DND-41 (cell line): ENCODE measurements around the gene GLIS2.

Experiments
- EZH2 ChIP-seq: IDR thresholded peaks from 3 replicates; pipeline ENCODE4 v1.6.1; 2012; ENCODE audit warnings: borderline replicate concordance, low read depth, mild to moderate bottlenecking, moderate library complexity, low read length, inconsistent platforms; ENCODE audit not compliant: severe bottlenecking
- TF ChIP-seq, protein P1 (sequence below): IDR thresholded peaks from 2 replicates; pipeline ENCODE4 v1.5.1; 2012; ENCODE audit warnings: borderline replicate concordance, low read length, moderate library complexity, mild to moderate bottlenecking; ENCODE audit not compliant: poor library complexity, severe bottlenecking; ENCODE audit errors: extremely low read depth

DNA sequence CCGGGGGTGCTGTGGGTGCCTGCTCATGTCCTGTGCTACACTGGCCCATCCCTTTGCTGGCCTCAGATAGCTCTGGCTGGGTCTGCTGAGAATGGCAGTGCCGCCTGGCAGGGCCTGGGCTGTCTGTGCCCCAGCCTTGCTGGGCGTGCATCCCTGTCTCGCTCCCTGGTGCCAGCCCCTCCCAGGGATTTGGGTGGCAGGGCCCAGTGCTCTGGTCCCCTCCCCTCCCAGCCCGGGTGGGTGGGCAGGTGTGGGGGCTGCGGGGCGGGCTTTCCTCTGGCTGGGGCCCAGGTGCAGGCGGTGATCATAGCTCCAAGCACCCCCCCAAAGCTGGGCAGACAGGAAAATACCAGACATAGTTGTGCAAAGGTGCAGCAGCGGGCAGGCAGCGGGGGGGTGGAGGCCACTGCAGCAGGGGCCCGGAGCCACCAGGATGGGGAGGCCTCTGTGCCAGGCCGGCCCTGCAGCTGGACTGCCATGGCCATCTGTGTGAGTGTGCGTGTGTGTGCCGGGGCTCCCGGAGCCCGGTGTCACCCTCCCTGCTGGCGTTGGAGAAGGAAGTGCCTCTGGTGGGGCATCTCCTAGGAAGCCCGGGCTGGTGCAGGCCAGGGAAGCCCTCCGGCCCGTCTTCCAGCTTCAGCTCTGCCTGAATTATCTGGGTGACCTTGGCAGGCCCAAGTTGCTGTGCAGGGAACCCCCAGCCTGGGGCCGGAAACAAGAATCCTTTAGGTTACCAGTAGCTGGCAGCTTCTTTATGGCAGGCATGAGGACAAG lies 7.4 kb downstream of the GLIS2 start:
- TF ChIP-seq, protein P1, sequence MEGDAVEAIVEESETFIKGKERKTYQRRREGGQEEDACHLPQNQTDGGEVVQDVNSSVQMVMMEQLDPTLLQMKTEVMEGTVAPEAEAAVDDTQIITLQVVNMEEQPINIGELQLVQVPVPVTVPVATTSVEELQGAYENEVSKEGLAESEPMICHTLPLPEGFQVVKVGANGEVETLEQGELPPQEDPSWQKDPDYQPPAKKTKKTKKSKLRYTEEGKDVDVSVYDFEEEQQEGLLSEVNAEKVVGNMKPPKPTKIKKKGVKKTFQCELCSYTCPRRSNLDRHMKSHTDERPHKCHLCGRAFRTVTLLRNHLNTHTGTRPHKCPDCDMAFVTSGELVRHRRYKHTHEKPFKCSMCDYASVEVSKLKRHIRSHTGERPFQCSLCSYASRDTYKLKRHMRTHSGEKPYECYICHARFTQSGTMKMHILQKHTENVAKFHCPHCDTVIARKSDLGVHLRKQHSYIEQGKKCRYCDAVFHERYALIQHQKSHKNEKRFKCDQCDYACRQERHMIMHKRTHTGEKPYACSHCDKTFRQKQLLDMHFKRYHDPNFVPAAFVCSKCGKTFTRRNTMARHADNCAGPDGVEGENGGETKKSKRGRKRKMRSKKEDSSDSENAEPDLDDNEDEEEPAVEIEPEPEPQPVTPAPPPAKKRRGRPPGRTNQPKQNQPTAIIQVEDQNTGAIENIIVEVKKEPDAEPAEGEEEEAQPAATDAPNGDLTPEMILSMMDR, result no peak
- no peak for TF ChIP-seq EZH2
